Caco-2 (cell line): Measurements from ENCODE around the gene DDX54. TPM values are rescaled to one million over a fixed set of nuclear protein-coding genes. Genes with fewer than 3 reads are reported as not detected.

ENCODE experiments used
- BruUV-seq: library from RNA; stranded (reverse); fragments of 400-500 nt; replicated peaks from 2 replicates; lab custom pipeline; 2021; lab: Mats Ljungman, UMichigan
- CTCF ChIA-PET: fragments of 300-600 bp; sonication (Branson Sonifier 250); formaldehyde crosslinking; loops from one replicate; lab custom pipeline; 2022; ENCODE audit warnings: antibody characterized with exemption; lab: Charles Lee
- POLR2A ChIA-PET: fragments of 300-600 bp; sonication (Branson Sonifier 250); formaldehyde crosslinking; loops from one replicate; lab custom pipeline; 2022; ENCODE audit warnings: antibody characterized with exemption; lab: Charles Lee
- DNase-seq, 2 experiments: peaks; one replicate each; pipeline versions ENCODE4 v3.0.0 to v3.0.0-alpha.2; 2020 to 2022
- H3K27me3 ChIP-seq: replicated peaks from 2 replicates; pipeline ENCODE4 v1.6.0; 2011; ENCODE audit warnings: low read length; ENCODE audit not compliant: control insufficient read depth, insufficient read depth
- H3K36me3 ChIP-seq: 2 replicates; pipeline ENCODE4 v1.5.1; 2011; ENCODE audit warnings: low read length; ENCODE audit not compliant: control insufficient read depth, insufficient read depth
- H3K4me1 ChIP-seq: fragments of 250-450 bp; sonication (Bioruptor Pico); 2 replicates; pipeline ENCODE4 v1.5.1; 2020; ENCODE audit warnings: mild to moderate bottlenecking
- H3K4me3 ChIP-seq: 2 replicates; pipeline ENCODE4 v1.5.1; 2011; ENCODE audit warnings: low read depth, mild to moderate bottlenecking, control low read depth, low read length
- H3K9me3 ChIP-seq: fragments of 250-450 bp; sonication (Bioruptor Pico); 2 replicates; pipeline ENCODE4 v1.5.1; 2020; ENCODE audit warnings: mild to moderate bottlenecking, moderate library complexity
- H3K27ac Mint-ChIP-seq: one replicate; pipeline ENCODE4 v1.8.0; 2022; ENCODE audit warnings: mixed read lengths; ENCODE audit not compliant: unreplicated experiment
- H3K27me3 Mint-ChIP-seq: one replicate; pipeline ENCODE4 v1.8.0; 2022; ENCODE audit warnings: mixed read lengths; ENCODE audit not compliant: insufficient read depth, unreplicated experiment
- H3K36me3 Mint-ChIP-seq: one replicate; pipeline ENCODE4 v1.8.0; 2022; ENCODE audit warnings: mild to moderate bottlenecking, mixed read lengths; ENCODE audit not compliant: insufficient read depth, unreplicated experiment
- H3K4me1 Mint-ChIP-seq: one replicate; pipeline ENCODE4 v1.8.0; 2022; ENCODE audit warnings: low read depth, mixed read lengths; ENCODE audit not compliant: unreplicated experiment
- H3K4me3 Mint-ChIP-seq: one replicate; pipeline ENCODE4 v1.8.0; 2022; ENCODE audit warnings: mild to moderate bottlenecking, moderate library complexity, mixed read lengths; ENCODE audit not compliant: unreplicated experiment
- H3K9me3 Mint-ChIP-seq: one replicate; pipeline ENCODE4 v1.8.0; 2022; ENCODE audit warnings: mixed read lengths; ENCODE audit not compliant: unreplicated experiment
- CTCF ChIP-seq, 2 experiments: fragments of 200-600 bp in 1 of 2; IDR thresholded peaks; 1 replicate in 1 of 2; 2 replicates in 1 of 2; pipeline versions ENCODE4 v1.5.1 to v1.8.0; 2011 to 2022; ENCODE audit warnings: antibody characterized with exemption in 1 of 2, control low read depth in 1 of 2, inconsistent platforms in 1 of 2, low read depth in 1 of 2, low read length in 1 of 2, mild to moderate bottlenecking in 1 of 2, moderate library complexity in 1 of 2; ENCODE audit not compliant: insufficient read depth in 1 of 2, severe bottlenecking in 1 of 2, unreplicated experiment in 1 of 2
- intact Hi-C: fragments of 100-400 bp; cut with micrococcal nuclease; formaldehyde crosslinking; loops from one replicate; pipeline ENCODE4 v1.10.0; 2022; ENCODE audit not compliant: unreplicated experiment
- total RNA-seq: library from RNA; stranded (reverse); gene quantifications from 2 replicates; pipeline ENCODE4 v1.2.3, GENCODE V29; 2022

Gene DDX54
- total RNA-seq, 1 experiment from 2014 or later = 110 TPM

GRCh38 chr12:113127791-113128199, 57.5 kb downstream of the DDX54 start:
- Mint-ChIP-seq H3K9me3 (peaks cover 6% of the 10 kb centered on the region), H3K4me3 (no peak overlapping the region), H3K4me1 (no peaks in the 10 kb centered on the region), H3K27ac (no peak overlapping the region), H3K27me3 (peaks cover 16% of the 10 kb centered on the region), H3K36me3 (no peaks in the 10 kb centered on the region)
- no peaks in the 10 kb centered on the region for H3K9me3 ChIP-seq
- ChIA-PET POLR2A (no interaction called here), CTCF (no interaction called here)
- intact Hi-C loops = no loop called here
- TF ChIP-seq CTCF (IDR thresholded peaks at IDR 0.05; ENCODE audit: insufficient read depth in 1 of 2, low read depth in 1 of 2, low read length in 1 of 2, severe bottlenecking in 1 of 2, unreplicated experiment in 1 of 2) = no peak
- H3K4me1 ChIP-seq = no peaks in the 10 kb centered on the region
- H3K4me3 ChIP-seq = no peak overlapping the region
- no peaks in the 10 kb centered on the region for H3K27me3 ChIP-seq
- DNase-seq = no peak
- no TSS peak for BruUV-seq
- no peaks in the 10 kb centered on the region for H3K36me3 ChIP-seq

- ChIA-PET CTCF (interaction anchor here (0.8 to 1.1 kb wide), 2 partner anchors 11 to 32 kb away, joined by 3 read pairs; no protein-coding TSS in a partner anchor), POLR2A (no interaction called here)
- BruUV-seq = no TSS peak
- Histone ChIP-seq H3K4me1 (no peaks in the 10 kb centered on the region), H3K9me3 (no peaks in the 10 kb centered on the region), H3K27me3 (no peaks in the 10 kb centered on the region), H3K4me3 (no peak overlapping the region), H3K36me3 (no peaks in the 10 kb centered on the region)
- peaks cover 9% of the 10 kb centered on the region for H3K9me3 Mint-ChIP-seq
- no peaks in the 10 kb centered on the region for H3K36me3 Mint-ChIP-seq
- H3K4me1 Mint-ChIP-seq = no peaks in the 10 kb centered on the region
- H3K4me3 Mint-ChIP-seq = no peak overlapping the region
- peaks cover 15% of the 10 kb centered on the region for H3K27me3 Mint-ChIP-seq
- intact Hi-C loops = no loop called here
- no peak for DNase-seq
- no peak for TF ChIP-seq CTCF (IDR thresholded peaks at IDR 0.05; ENCODE audit: insufficient read depth in 1 of 2, low read depth in 1 of 2, low read length in 1 of 2, severe bottlenecking in 1 of 2, unreplicated experiment in 1 of 2)
- H3K27ac Mint-ChIP-seq = no peak overlapping the region
Observed at GRCh38 chr12:113120670-113121370, 64.5 kb downstream of the DDX54 start.

GRCh38 chr12:113119980-113120669, 65.2 kb downstream of the DDX54 start:
- no peak overlapping the region for H3K4me3 ChIP-seq
- no peak for TF ChIP-seq CTCF (IDR thresholded peaks at IDR 0.05; ENCODE audit: insufficient read depth in 1 of 2, low read depth in 1 of 2, low read length in 1 of 2, severe bottlenecking in 1 of 2, unreplicated experiment in 1 of 2)
- Mint-ChIP-seq H3K4me3 (no peak overlapping the region), H3K4me1 (no peaks in the 10 kb centered on the region), H3K27ac (no peak overlapping the region), H3K9me3 (peaks cover 9% of the 10 kb centered on the region), H3K27me3 (peaks cover 15% of the 10 kb centered on the region), H3K36me3 (no peaks in the 10 kb centered on the region)
- ChIA-PET CTCF (interaction anchor here (0.8 to 1.1 kb wide), 2 partner anchors 11 to 33 kb away, joined by 3 read pairs; no protein-coding TSS in a partner anchor), POLR2A (no interaction called here)
- H3K4me1 ChIP-seq = no peaks in the 10 kb centered on the region
- intact Hi-C loops = no loop called here
- no TSS peak for BruUV-seq
- no peaks in the 10 kb centered on the region for H3K36me3 ChIP-seq
- DNase-seq = no peak
- no peaks in the 10 kb centered on the region for H3K9me3 ChIP-seq
- no peaks in the 10 kb centered on the region for H3K27me3 ChIP-seq
